Prostate gland (tissue), 2 donors: ENCODE results near the gene SLC22A4. TPM values are rescaled to one million over a fixed set of nuclear protein-coding genes. Genes with fewer than 3 reads are reported as not detected.

Experiments used
- DNase-seq: peaks from one replicate; pipeline ENCODE4 v3.0.0-alpha.2; 2019; ENCODE audit warnings: low spot score
- H3K27ac ChIP-seq, 2 donors: fragments of 200-600 bp; sonication (generic); 2 replicates each; pipeline ENCODE4 v1.5.1; 2017 to 2019
- H3K27me3 ChIP-seq: fragments of 200-600 bp; sonication (generic); replicated peaks from 2 replicates; pipeline ENCODE4 v1.5.1; 2019; ENCODE audit not compliant: insufficient read depth
- H3K36me3 ChIP-seq, 2 donors: fragments of 200-600 bp; sonication (generic); 1 replicate in 1 of 2; 2 replicates in 1 of 2; pipeline versions ENCODE4 v1.5.1 to v1.8.1; 2017 to 2019
- H3K4me1 ChIP-seq: fragments of 200-600 bp; sonication (generic); replicated peaks from 2 replicates; pipeline ENCODE4 v1.5.1; 2019
- H3K4me3 ChIP-seq, 2 donors: fragments of 200-600 bp; sonication (generic); 2 replicates each; pipeline ENCODE4 v1.5.1; 2017 to 2019
- H3K9me3 ChIP-seq: fragments of 200-600 bp; sonication (generic); 2 replicates; pipeline ENCODE4 v1.5.1; 2017
- CTCF ChIP-seq, 4 experiments: fragments of 200-600 bp in 2 of 4; fragments of 450-650 bp in 2 of 4; sonication (generic) in 2 of 4; IDR thresholded peaks; 1 replicate in 3 of 4; 2 replicates in 1 of 4; pipeline ENCODE4 v1.5.1; 2016 to 2019; ENCODE audit warnings: antibody characterized with exemption in 4 of 4, mild to moderate bottlenecking in 2 of 4, moderate library complexity in 2 of 4
- POLR2A ChIP-seq: fragments of 450-650 bp; IDR thresholded peaks from one replicate; pipeline ENCODE4 v1.6.1; 2016; ENCODE audit warnings: antibody characterized with exemption, mild to moderate bottlenecking
- POLR2AphosphoS5 ChIP-seq: sonication (generic); formaldehyde crosslinking; IDR thresholded peaks from one replicate; pipeline ENCODE4 v1.6.1; 2017; ENCODE audit warnings: antibody characterized with exemption
- WGBS: methylation state at CpG from one replicate; pipeline ENCODE4 v1.1.5; 2018; 5-methylcytosine and 5-hydroxymethylcytosine counted together
- intact Hi-C: fragments of 100-400 bp; cut with DNase I; formaldehyde crosslinking; loops from one replicate; pipeline ENCODE4 v1.14.2; 2022
- total RNA-seq, 2 donors: library from RNA; depleted of rRNA; stranded (reverse); fragments of >200 nt; gene quantifications; one replicate each; pipeline ENCODE4 v1.1.0, GENCODE V29; 2016

Gene SLC22A4
- total RNA-seq, 2 donors from 2014 or later = 5.5 to 8.2 TPM

DNA sequence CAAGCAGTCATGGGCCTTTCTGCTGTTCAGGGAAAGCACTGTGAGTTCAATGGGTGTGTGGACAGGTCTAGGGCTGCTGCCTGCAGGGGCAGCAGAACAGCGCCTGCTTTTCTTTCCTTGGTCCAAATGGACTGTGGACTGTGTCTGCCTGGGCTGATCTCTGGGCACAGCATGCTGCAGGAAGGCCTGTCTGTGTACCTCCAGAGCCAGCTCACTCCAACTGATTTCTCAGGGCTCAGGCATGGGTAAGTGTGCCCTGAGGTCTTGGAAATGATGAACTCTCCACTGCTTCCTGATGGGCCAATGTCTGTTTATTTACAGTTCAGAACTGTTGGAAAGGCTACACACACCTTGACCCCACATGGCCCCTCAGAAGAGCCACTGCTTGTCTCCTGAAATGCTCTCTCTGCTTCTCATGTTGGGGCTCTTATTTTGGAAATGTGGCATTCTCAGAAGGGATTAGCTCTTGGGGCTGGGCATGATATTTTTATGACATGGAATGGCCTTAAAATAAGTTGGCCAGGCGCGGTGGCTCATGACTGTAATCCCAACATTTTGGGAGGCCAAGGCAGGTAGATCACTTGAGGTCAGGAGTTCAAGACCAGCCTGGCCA is 27.0 kb downstream of the SLC22A4 start:
- intact Hi-C loops = no loop called here
- Histone ChIP-seq H3K27ac (no peak overlapping the region), H3K27me3 (no peaks in the 10 kb centered on the region), H3K4me1 (no peaks in the 10 kb centered on the region), H3K9me3 (no peaks in the 10 kb centered on the region), H3K4me3 (no peak overlapping the region), H3K36me3 (no peaks in the 10 kb centered on the region)
- TF ChIP-seq POLR2A = no peak
- TF ChIP-seq POLR2AphosphoS5 = no peak
- TF ChIP-seq CTCF (IDR thresholded peaks at IDR 0.05) = no peak
- no peak for DNase-seq
- 99% methylated on average over 3 of the region's 3 CpGs for WGBS

GRCh38 chr5:132322266-132322665 is 28.1 kb downstream of the SLC22A4 start:
- WGBS = 41% methylated on average over 8 of the region's 11 CpGs
- Histone ChIP-seq H3K4me1 (no peaks in the 10 kb centered on the region), H3K27ac (no peak overlapping the region), H3K27me3 (no peaks in the 10 kb centered on the region), H3K4me3 (no peak overlapping the region), H3K36me3 (no peaks in the 10 kb centered on the region), H3K9me3 (no peaks in the 10 kb centered on the region)
- intact Hi-C loops = no loop called here
- TF ChIP-seq CTCF (IDR thresholded peaks at IDR 0.05) (no peak), POLR2AphosphoS5 (no peak), POLR2A (no peak)
- no peak for DNase-seq

DNA sequence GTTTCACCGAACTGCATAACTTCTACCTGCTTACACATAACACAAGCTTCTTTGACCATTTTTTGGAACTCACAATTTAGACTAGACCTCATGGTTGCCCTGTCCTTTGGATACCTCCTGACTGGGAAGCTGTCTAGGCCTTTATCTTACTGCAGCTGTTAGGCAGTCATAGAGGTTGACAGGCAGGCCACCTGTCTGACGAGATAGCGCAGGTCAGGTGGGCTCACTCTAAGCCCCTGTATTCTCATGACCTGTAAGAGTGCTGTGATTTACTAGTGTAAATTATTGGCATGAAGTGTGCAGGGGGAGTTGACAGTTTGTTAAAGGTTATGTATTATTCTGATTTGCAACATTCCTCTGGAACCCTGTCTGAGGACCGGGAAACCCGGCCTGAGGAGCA is 29.0 kb downstream of the SLC22A4 start:
- 87% methylated on average over 5 of the region's 5 CpGs for WGBS
- Histone ChIP-seq H3K27me3 (no peaks in the 10 kb centered on the region), H3K4me3 (no peak overlapping the region), H3K9me3 (no peaks in the 10 kb centered on the region), H3K4me1 (no peaks in the 10 kb centered on the region), H3K36me3 (no peaks in the 10 kb centered on the region), H3K27ac (no peak overlapping the region)
- DNase-seq = no peak
- TF ChIP-seq CTCF (IDR thresholded peaks at IDR 0.05) (no peak), POLR2AphosphoS5 (no peak), POLR2A (no peak)
- intact Hi-C loops = no loop called here

- Histone ChIP-seq H3K27me3 (no peaks in the 10 kb centered on the region), H3K9me3 (no peaks in the 10 kb centered on the region), H3K27ac (no peak overlapping the region), H3K4me3 (no peak overlapping the region), H3K4me1 (no peaks in the 10 kb centered on the region), H3K36me3 (no peaks in the 10 kb centered on the region)
- 77% methylated on average over 4 of the region's 4 CpGs for WGBS
- TF ChIP-seq POLR2AphosphoS5 = no peak
- no peak for TF ChIP-seq CTCF (IDR thresholded peaks at IDR 0.05)
- no peak for TF ChIP-seq POLR2A
- no peak for DNase-seq
- intact Hi-C loops = no loop called here
Measured at GRCh38 chr5:132325691-132326090, 31.5 kb downstream of the SLC22A4 start.

- no peak for DNase-seq
- TF ChIP-seq CTCF (IDR thresholded peaks at IDR 0.05) = no peak
- no peak for TF ChIP-seq POLR2AphosphoS5
- no peaks in the 10 kb centered on the region for H3K9me3 ChIP-seq
- no peak overlapping the region for H3K4me3 ChIP-seq
- intact Hi-C loops = no loop called here
- no peak overlapping the region for H3K27ac ChIP-seq
- H3K36me3 ChIP-seq = peaks cover 0 to 8% of the 10 kb centered on the region in 2 donors
- WGBS = 77% methylated on average over 2 of the region's 2 CpGs
- H3K4me1 ChIP-seq = no peaks in the 10 kb centered on the region
- no peaks in the 10 kb centered on the region for H3K27me3 ChIP-seq
Measured at GRCh38 chr5:132327252-132327955, 33.2 kb downstream of the SLC22A4 start.
